HEK293 (cell line): ENCODE measurements around the gene USP35.

ENCODE experiments used
- KLF1 ChIP-seq: fragments of 450-650 bp; formaldehyde crosslinking; IDR thresholded peaks from 2 replicates; pipeline ENCODE4 v1.5.1; 2016; ENCODE audit warnings: missing biosample characterization, missing genetic modification characterization
- KLF10 ChIP-seq: fragments of 450-650 bp; IDR thresholded peaks from 2 replicates; pipeline ENCODE4 v1.5.1; 2018; ENCODE audit warnings: missing biosample characterization, mild to moderate bottlenecking, missing genetic modification characterization
- MZF1 ChIP-seq: fragments of 450-650 bp; formaldehyde crosslinking; IDR thresholded peaks from 2 replicates; pipeline ENCODE4 v1.5.1; 2017; ENCODE audit warnings: missing biosample characterization, missing genetic modification characterization, borderline replicate concordance
- ZBTB1 ChIP-seq: fragments of 450-650 bp; formaldehyde crosslinking; IDR thresholded peaks from 2 replicates; pipeline ENCODE4 v1.5.1; 2016; ENCODE audit warnings: missing biosample characterization, missing genetic modification characterization
- ZNF157 ChIP-seq: fragments of 450-650 bp; formaldehyde crosslinking; IDR thresholded peaks from 2 replicates; pipeline ENCODE4 v1.5.1; 2016; ENCODE audit warnings: missing biosample characterization, missing genetic modification characterization
- ZNF350 ChIP-seq: fragments of 450-650 bp; formaldehyde crosslinking; IDR thresholded peaks from 2 replicates; pipeline ENCODE4 v1.5.0; 2017; ENCODE audit warnings: missing biosample characterization, mild to moderate bottlenecking, missing genetic modification characterization
- ZNF561 ChIP-seq: fragments of 450-650 bp; IDR thresholded peaks from 2 replicates; pipeline ENCODE4 v1.5.1; 2018; ENCODE audit warnings: missing biosample characterization, missing genetic modification characterization, borderline replicate concordance
- ZNF670 ChIP-seq: fragments of 450-650 bp; formaldehyde crosslinking; IDR thresholded peaks from 2 replicates; pipeline ENCODE4 v1.5.1; 2016; ENCODE audit warnings: missing biosample characterization, missing genetic modification characterization, low read depth
- ZNF792 ChIP-seq: fragments of 450-650 bp; formaldehyde crosslinking; IDR thresholded peaks from 2 replicates; pipeline ENCODE4 v1.5.1; 2016; ENCODE audit warnings: missing biosample characterization, missing genetic modification characterization
- TF ChIP-seq, protein P1 (sequence below): fragments of 450-650 bp; formaldehyde crosslinking; conservative IDR thresholded peaks from 2 replicates; pipeline ENCODE4 v1.5.1; 2016; ENCODE audit warnings: low read depth, missing biosample characterization, missing genetic modification characterization
- TF ChIP-seq, protein P2 (sequence below): fragments of 450-650 bp; formaldehyde crosslinking; IDR thresholded peaks from 2 replicates; pipeline ENCODE4 v1.5.1; 2016; ENCODE audit warnings: missing biosample characterization, missing genetic modification characterization
- TF ChIP-seq, protein P3 (sequence below): fragments of 450-650 bp; formaldehyde crosslinking; IDR thresholded peaks from 2 replicates; pipeline ENCODE4 v1.5.1; 2016; ENCODE audit warnings: missing biosample characterization, missing genetic modification characterization

DNA sequence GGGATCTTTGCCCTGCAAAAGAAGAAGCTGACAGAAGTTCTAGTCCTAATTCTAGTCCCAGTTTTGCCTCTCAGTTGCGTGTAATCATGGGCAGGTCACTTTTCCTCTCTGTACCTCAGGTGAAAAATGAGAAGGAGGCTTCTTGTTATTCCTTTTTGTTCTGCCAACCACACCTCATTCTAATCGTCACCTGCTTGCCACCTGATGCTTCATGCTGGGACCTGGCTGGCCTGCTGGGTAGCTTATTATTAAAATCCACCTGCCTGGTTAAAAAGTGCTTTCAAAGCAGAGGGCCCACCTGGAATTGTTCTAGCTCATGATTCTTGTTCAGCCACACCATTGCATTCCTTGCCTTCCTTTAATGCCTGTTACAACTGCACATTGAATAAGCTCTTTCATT, 40.9 kb upstream of the USP35 start:
- TF ChIP-seq ZNF670 (tag by site-specific recombination): no peak
- TF ChIP-seq KLF10 (tag by site-specific recombination): no peak
- TF ChIP-seq, protein P1, sequence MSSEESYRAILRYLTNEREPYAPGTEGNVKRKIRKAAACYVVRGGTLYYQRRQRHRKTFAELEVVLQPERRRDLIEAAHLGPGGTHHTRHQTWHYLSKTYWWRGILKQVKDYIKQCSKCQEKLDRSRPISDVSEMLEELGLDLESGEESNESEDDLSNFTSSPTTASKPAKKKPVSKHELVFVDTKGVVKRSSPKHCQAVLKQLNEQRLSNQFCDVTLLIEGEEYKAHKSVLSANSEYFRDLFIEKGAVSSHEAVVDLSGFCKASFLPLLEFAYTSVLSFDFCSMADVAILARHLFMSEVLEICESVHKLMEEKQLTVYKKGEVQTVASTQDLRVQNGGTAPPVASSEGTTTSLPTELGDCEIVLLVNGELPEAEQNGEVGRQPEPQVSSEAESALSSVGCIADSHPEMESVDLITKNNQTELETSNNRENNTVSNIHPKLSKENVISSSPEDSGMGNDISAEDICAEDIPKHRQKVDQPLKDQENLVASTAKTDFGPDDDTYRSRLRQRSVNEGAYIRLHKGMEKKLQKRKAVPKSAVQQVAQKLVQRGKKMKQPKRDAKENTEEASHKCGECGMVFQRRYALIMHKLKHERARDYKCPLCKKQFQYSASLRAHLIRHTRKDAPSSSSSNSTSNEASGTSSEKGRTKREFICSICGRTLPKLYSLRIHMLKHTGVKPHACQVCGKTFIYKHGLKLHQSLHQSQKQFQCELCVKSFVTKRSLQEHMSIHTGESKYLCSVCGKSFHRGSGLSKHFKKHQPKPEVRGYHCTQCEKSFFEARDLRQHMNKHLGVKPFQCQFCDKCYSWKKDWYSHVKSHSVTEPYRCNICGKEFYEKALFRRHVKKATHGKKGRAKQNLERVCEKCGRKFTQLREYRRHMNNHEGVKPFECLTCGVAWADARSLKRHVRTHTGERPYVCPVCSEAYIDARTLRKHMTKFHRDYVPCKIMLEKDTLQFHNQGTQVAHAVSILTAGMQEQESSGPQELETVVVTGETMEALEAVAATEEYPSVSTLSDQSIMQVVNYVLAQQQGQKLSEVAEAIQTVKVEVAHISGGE (tag by site-specific recombination): no peak
- TF ChIP-seq, protein P2, sequence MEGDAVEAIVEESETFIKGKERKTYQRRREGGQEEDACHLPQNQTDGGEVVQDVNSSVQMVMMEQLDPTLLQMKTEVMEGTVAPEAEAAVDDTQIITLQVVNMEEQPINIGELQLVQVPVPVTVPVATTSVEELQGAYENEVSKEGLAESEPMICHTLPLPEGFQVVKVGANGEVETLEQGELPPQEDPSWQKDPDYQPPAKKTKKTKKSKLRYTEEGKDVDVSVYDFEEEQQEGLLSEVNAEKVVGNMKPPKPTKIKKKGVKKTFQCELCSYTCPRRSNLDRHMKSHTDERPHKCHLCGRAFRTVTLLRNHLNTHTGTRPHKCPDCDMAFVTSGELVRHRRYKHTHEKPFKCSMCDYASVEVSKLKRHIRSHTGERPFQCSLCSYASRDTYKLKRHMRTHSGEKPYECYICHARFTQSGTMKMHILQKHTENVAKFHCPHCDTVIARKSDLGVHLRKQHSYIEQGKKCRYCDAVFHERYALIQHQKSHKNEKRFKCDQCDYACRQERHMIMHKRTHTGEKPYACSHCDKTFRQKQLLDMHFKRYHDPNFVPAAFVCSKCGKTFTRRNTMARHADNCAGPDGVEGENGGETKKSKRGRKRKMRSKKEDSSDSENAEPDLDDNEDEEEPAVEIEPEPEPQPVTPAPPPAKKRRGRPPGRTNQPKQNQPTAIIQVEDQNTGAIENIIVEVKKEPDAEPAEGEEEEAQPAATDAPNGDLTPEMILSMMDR (tag by site-specific recombination): no peak
- TF ChIP-seq ZBTB1 (tag by site-specific recombination): no peak
- TF ChIP-seq ZNF350 (tag by site-specific recombination): no peak
- TF ChIP-seq, protein P3, sequence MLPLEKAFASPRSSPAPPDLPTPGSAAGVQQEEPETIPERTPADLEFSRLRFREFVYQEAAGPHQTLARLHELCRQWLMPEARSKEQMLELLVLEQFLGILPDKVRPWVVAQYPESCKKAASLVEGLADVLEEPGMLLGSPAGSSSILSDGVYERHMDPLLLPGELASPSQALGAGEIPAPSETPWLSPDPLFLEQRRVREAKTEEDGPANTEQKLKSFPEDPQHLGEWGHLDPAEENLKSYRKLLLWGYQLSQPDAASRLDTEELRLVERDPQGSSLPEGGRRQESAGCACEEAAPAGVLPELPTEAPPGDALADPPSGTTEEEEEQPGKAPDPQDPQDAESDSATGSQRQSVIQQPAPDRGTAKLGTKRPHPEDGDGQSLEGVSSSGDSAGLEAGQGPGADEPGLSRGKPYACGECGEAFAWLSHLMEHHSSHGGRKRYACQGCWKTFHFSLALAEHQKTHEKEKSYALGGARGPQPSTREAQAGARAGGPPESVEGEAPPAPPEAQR (tag by site-specific recombination): no peak
- TF ChIP-seq MZF1 (tag by site-specific recombination): no peak
- TF ChIP-seq ZNF561 (tag by site-specific recombination): no peak
- TF ChIP-seq ZNF157 (tag by site-specific recombination): no peak
- no peak for TF ChIP-seq ZNF792 (tag by site-specific recombination)
- no peak for TF ChIP-seq KLF1 (tag by site-specific recombination)
